Small intestine (tissue), 7 donors: ENCODE results near the gene COBLL1. TPM values are rescaled to one million over a fixed set of nuclear protein-coding genes. Genes with fewer than 3 reads are reported as not detected.

ENCODE experiments used
- DNase-seq, 2 donors: peaks; one replicate each; pipeline versions ENCODE4 v3.0.0 to v3.0.0-alpha.2; 2013
- FAIRE-seq: peaks from 2 replicates; lab custom pipeline; 2012; peaks lifted over from hg19 to GRCh38; lab: Jason Lieb, UNC
- H3K27ac ChIP-seq, 3 donors: one replicate each; pipeline ENCODE4 v1.5.1; 2013; ENCODE audit warnings: low read length in 2 of 3, mild to moderate bottlenecking in 2 of 3, control low read depth in 1 of 3, inconsistent platforms in 1 of 3, low read depth in 1 of 3, moderate library complexity in 1 of 3
- H3K27me3 ChIP-seq, 3 donors: one replicate each; pipeline ENCODE4 v1.6.1; 2013; ENCODE audit warnings: low read length in 3 of 3, inconsistent platforms in 1 of 3; ENCODE audit not compliant: control insufficient read depth in 3 of 3, insufficient read depth in 3 of 3
- H3K36me3 ChIP-seq, 3 donors: one replicate each; pipeline ENCODE4 v1.6.1; 2013; ENCODE audit warnings: low read length in 3 of 3, inconsistent platforms in 1 of 3, low read depth in 1 of 3, mild to moderate bottlenecking in 1 of 3, moderate library complexity in 1 of 3; ENCODE audit not compliant: control insufficient read depth in 3 of 3, insufficient read depth in 2 of 3
- H3K4me1 ChIP-seq, 3 donors: one replicate each; pipeline ENCODE4 v1.6.1; 2013; ENCODE audit warnings: low read length in 2 of 3, inconsistent platforms in 1 of 3, low read depth in 1 of 3, mild to moderate bottlenecking in 1 of 3, moderate library complexity in 1 of 3; ENCODE audit not compliant: control insufficient read depth in 3 of 3, insufficient read depth in 2 of 3
- H3K4me3 ChIP-seq, 3 donors: one replicate each; pipeline ENCODE4 v1.5.1; 2013; ENCODE audit warnings: low read length in 3 of 3, control low read depth in 1 of 3, inconsistent platforms in 1 of 3, low read depth in 1 of 3, mild to moderate bottlenecking in 1 of 3, moderate library complexity in 1 of 3
- H3K9me3 ChIP-seq, 2 donors: one replicate each; pipeline ENCODE4 v1.6.1; 2013; ENCODE audit warnings: low read depth in 1 of 2, low read length in 1 of 2; ENCODE audit not compliant: control insufficient read depth in 2 of 2, insufficient read depth in 1 of 2
- WGBS, 3 donors: extraction: QIAGEN DNeasy Blood & Tissue Kit; methylation state at CpG; one replicate each; pipeline ENCODE4 v1.1.7; 2013; 5-methylcytosine and 5-hydroxymethylcytosine counted together
- polyA plus RNA-seq, 4 donors: library from polyadenylated mRNA; stranded (reverse) in 3 of 4; unstranded in 1 of 4; fragments of 200-250 nt in 3 of 4; fragments of 120-200 nt in 1 of 4; gene quantifications; one replicate each; pipeline versions ENCODE4 v1.2.1 to v1.2.3, GENCODE V29; 2013
- donor health status: healthy with polysubstance abuse.
- donor health status: control.
- donor health status: control.
- donor health status: Bipolar disorder and iron deficiency.
- donor health status: healthy.

Gene COBLL1
- polyA plus RNA-seq, 4 donors: 5.4 to 72.0 (median 7.8) TPM

DNA sequence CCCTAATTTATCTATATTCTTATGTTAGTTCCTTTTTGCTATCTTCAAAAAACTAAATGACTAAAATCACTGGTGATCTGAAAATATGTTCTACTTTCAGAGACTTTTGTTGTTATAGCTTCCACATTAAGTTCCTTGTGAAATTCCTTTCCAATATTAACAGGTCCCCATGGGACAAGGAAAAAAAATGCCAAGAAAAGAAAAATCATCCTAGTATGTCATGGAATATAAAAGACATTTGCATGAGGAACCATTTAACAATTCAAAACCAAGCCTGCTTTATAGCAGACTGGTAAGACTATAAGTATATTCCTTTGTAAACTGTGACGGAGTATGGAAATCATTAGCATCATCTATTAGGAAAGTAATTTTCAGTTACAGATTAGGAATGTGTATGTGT is 48.1 kb downstream of the COBLL1 start:
- no peaks in the 10 kb centered on the region for H3K9me3 ChIP-seq
- no peak overlapping the region for H3K27ac ChIP-seq
- DNase-seq: no peak
- no peak for FAIRE-seq
- no peaks in the 10 kb centered on the region for H3K27me3 ChIP-seq
- no peak overlapping the region for H3K4me3 ChIP-seq
- H3K4me1 ChIP-seq: peaks cover 0 to 6% (median 0%) of the 10 kb centered on the region in 3 donors
- WGBS, 3 donors: 89 to 96% (median 91%) methylated on average over 1 of the region's 1 CpG
- H3K36me3 ChIP-seq: peaks cover 0 to 6% (median 0%) of the 10 kb centered on the region in 3 donors

DNA sequence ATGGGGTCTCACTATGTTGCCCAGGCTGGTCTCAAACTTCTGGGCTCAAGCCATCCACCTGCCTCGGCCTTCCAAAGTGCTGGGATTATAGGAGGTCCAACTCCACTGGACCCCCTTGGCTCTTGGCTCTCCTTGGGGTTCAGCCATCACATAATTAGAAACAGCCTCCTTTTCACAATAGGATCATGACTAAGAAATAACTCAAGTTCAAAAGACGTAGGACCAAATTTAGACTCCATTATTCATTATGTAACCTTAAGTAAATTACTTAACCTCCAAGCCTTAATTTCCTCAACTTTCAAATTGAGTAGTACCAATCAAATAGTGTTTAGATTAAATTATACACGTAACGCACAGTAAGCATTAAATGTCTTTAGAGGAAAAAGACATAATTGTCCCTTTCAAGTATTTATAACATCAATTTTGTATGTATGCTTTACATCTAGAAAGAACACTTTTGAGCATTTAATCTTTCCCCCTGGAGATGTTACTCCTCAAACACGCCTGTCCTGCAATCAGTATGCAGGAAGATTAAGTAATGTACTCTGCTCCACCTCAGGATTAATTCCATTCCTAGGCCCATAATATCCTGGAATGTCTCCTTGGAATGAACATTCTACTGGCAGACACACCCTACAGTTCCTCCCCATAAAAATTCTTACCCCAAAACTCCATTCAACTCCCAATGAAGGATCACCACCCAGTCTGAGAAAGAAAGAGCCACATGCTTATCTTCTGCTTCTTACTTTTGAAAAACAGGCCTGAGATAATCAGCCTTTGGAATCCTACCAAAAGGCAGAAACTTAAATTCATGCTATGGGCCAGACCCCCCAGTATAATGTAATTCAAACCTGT is 49.1 kb downstream of the COBLL1 start:
- 83 to 85% (median 85%) methylated on average over 5 of the region's 5 CpGs for WGBS, 3 donors
- no peak for FAIRE-seq
- peak in 1 of 2 donors; percentile 15 for DNase-seq
- no peak overlapping the region for H3K4me3 ChIP-seq
- no peaks in the 10 kb centered on the region for H3K27me3 ChIP-seq
- no peaks in the 10 kb centered on the region for H3K9me3 ChIP-seq
- no peak overlapping the region for H3K27ac ChIP-seq
- peaks cover 0 to 6% (median 0%) of the 10 kb centered on the region in 3 donors for H3K4me1 ChIP-seq
- H3K36me3 ChIP-seq: peaks cover 0 to 6% (median 0%) of the 10 kb centered on the region in 3 donors

DNA sequence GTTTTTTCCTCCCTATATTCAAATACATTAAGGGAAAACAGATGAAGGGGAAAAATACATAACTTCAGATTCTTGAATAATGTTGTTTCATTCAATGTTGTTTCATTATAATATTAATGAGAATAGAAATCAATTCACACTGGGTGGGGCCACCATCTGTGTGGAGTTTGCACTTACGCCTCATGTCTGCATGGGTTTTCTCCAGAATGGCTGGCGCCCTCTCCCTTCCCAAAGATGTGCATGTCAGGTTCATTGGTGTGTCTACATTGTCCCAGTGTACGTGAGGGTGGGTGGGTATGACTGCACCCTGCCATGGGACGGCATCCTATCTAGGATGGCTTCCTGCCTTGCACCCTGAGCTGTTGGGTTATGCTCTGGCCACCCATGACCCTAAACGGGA is 51.7 kb downstream of the COBLL1 start:
- FAIRE-seq: no peak
- Histone ChIP-seq H3K36me3 (peaks cover 0 to 6% (median 0%) of the 10 kb centered on the region in 3 donors), H3K27me3 (no peaks in the 10 kb centered on the region), H3K9me3 (no peaks in the 10 kb centered on the region), H3K4me1 (peaks cover 0 to 6% (median 0%) of the 10 kb centered on the region in 3 donors), H3K27ac (no peak overlapping the region), H3K4me3 (no peak overlapping the region)
- DNase-seq: no peak
- WGBS, 3 donors: 84 to 90% (median 87%) methylated on average over 5 of the region's 5 CpGs

DNA sequence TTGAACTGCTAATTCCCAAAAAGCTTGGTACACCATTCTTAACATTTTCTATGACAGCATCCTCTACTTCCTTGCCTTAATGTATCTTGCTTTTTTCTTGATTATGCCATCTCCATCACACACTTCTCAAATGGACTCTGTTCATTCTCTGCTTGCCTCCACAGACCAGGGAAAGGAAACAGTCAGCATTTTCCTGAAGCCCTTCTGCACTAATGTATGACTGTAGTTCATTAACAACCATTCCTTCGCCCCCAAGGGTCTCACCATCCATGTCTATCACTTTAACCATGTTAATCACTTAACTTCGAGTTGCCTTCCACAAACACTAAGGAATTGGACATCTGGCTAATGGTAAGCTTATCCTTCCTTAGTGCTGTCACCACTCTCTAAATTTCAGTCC is 54.8 kb downstream of the COBLL1 start:
- 70 to 89% (median 88%) methylated on average over 2 of the region's 2 CpGs for WGBS, 3 donors
- FAIRE-seq (no peak), DNase-seq (no peak)
- H3K4me1 ChIP-seq: no peaks in the 10 kb centered on the region
- H3K36me3 ChIP-seq: peaks cover 0 to 3% (median 0%) of the 10 kb centered on the region in 3 donors
- no peak overlapping the region for H3K27ac ChIP-seq
- no peaks in the 10 kb centered on the region for H3K27me3 ChIP-seq
- H3K4me3 ChIP-seq: no peak overlapping the region
- H3K9me3 ChIP-seq: no peaks in the 10 kb centered on the region

DNA sequence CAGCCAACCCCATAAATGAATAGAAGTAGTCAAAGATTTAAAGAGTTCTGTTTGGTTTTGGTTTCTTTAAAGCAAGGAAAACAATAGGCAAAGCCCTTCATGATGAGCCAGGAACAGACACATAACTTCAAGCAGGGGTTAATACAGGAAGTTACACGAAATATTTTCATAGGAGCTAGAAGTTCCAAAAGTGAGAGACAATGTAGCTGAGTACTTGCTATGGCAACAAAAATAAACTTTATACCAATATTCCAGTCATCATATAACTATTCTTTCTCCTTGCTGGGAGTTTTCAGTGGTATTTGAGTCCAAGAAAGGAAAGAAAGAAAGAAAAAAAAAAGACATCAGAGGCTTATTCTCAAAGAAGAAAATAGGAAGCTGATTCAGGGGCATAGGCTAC is 56.2 kb downstream of the COBLL1 start:
- no peak for FAIRE-seq
- no peak overlapping the region for H3K27ac ChIP-seq

DNA sequence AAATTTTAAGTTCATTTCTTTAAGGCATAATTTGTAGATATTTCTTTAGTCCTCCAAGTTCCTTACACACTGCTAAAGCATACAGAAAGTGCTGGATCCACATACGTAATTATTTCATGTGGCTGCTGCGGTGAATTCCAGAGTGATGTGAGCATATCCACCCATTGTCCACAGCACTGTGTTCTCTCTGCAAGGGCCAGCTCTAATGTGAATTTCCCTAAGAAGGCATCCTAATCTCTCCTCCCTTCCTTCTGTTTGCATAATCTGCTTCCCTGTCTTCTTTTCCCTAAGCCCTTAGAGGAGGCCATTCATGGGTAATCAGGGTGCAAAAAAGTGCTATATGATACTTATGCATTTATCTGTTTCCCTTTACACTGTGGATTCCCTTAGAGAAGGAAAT is 57.2 kb downstream of the COBLL1 start:
- H3K36me3 ChIP-seq: no peaks in the 10 kb centered on the region
- no peak overlapping the region for H3K27ac ChIP-seq
- no peaks in the 10 kb centered on the region for H3K27me3 ChIP-seq
- DNase-seq: no peak
- 88 to 95% (median 95%) methylated on average over 2 of the region's 2 CpGs for WGBS, 3 donors
- H3K4me3 ChIP-seq: no peak overlapping the region
- FAIRE-seq: no peak
- H3K4me1 ChIP-seq: peaks cover 0 to 2% (median 0%) of the 10 kb centered on the region in 3 donors
- no peaks in the 10 kb centered on the region for H3K9me3 ChIP-seq

More for the DNA sequence above, 56.2 kb downstream of the COBLL1 start:
- Histone ChIP-seq H3K4me1 (peaks cover 0 to 2% (median 0%) of the 10 kb centered on the region in 3 donors), H3K27me3 (no peaks in the 10 kb centered on the region), H3K36me3 (peaks cover 0 to 3% (median 0%) of the 10 kb centered on the region in 3 donors), H3K4me3 (no peak overlapping the region), H3K9me3 (no peaks in the 10 kb centered on the region)
- 28 to 58% (median 44%) methylated on average over 1 of the region's 1 CpG for WGBS, 3 donors
- no peak for DNase-seq

DNA sequence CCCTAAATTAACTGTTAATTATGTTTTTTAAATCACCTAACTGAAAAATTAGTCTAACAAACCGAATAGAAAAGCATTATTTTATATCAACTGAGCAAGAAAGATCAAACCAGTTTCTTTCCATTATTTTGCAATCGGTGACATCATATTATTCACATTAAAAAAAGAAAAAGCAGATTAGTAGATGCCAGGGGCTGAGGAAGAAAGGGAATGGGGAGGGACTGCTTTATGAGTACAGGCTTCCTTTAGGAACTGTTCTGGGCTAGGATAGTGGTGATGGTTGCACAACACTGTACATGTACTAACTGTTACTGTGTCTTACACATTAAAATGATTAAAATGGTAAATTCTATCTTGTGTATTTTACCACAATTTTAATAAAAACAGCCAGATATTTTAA is 59.3 kb downstream of the COBLL1 start:
- H3K4me1 ChIP-seq: peaks cover 0 to 2% (median 0%) of the 10 kb centered on the region in 3 donors
- no peak overlapping the region for H3K27ac ChIP-seq
- WGBS, 3 donors: 74 to 93% (median 83%) methylated on average over 2 of the region's 2 CpGs
- FAIRE-seq: peak; percentile 71
- no peaks in the 10 kb centered on the region for H3K27me3 ChIP-seq
- H3K36me3 ChIP-seq: no peaks in the 10 kb centered on the region
- H3K4me3 ChIP-seq: no peak overlapping the region
- H3K9me3 ChIP-seq: no peaks in the 10 kb centered on the region
- no peak for DNase-seq

DNA sequence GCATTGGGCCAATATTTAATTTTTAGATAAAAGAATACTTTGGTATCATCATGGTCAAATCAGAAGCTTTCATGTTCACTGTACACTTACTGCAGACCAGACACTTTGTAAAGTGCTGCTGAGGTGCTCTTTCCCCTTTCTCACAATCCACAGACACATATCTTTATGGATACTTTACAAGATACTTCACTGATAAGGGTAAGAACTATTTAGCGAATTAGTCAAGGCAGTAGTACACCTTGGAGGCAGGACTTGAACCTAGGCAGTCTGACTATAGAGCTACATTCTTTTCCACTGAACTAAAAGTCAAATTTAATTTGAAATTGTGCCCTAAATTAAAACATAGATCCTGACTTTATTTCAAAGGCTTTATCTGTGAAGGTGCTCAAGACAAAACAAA is 60.2 kb downstream of the COBLL1 start:
- Histone ChIP-seq H3K36me3 (peaks cover 0 to 1% (median 0%) of the 10 kb centered on the region in 3 donors), H3K27ac (no peak overlapping the region), H3K9me3 (no peaks in the 10 kb centered on the region), H3K4me1 (peaks cover 0 to 2% (median 0%) of the 10 kb centered on the region in 3 donors), H3K27me3 (no peaks in the 10 kb centered on the region), H3K4me3 (no peak overlapping the region)
- DNase-seq (no peak), FAIRE-seq (no peak)
- WGBS, 3 donors: 40 to 71% (median 43%) methylated on average over 1 of the region's 1 CpG
